Measurements from ENCODE around the gene LRRFIP2. TPM values are rescaled to one million over a fixed set of nuclear protein-coding genes. Genes with fewer than 3 reads are reported as not detected.
"Not testable (repeated sequence)": the region's sequence is repeated elsewhere in the genome, so short reads cannot be mapped to it uniquely, and the experiment has no call there.

The LRRFIP2 gene
- total and polyA plus RNA-seq, 2 of the 4 experiments (the other 2 are of a cell fraction) = 20.6 to 31.0 TPM

GRCh38 chr3:37050282-37050681, 124.1 kb downstream of the LRRFIP2 start:
- no TSS peak for BruUV-seq (replicated peaks)
- dilution Hi-C loops (cut with HindIII; ENCODE audit: low sequenced_read_pairs, unreplicated experiment) = no loop called here
- Histone ChIP-seq H2AK5ac (ENCODE audit: low read depth, low read length) (no peak overlapping the region), H3K14ac (replicated peaks; ENCODE audit: low read depth, low read length) (no peak overlapping the region), H2BK120ac (ENCODE audit: low read depth, low read length) (no peak overlapping the region), H3K79me1 (ENCODE audit: low read depth in 1 of 2, low read length in 2 of 2) (peaks cover 9 to 25% of the 10 kb centered on the region in 2 experiments; a peak in 3 of 4 replicates), H3K9me1 (ENCODE audit: insufficient read depth, low read length) (peaks cover 9% of the 10 kb centered on the region), H3K4me2 (ENCODE audit: low read depth, low read length) (no peak overlapping the region), H2BK5ac (ENCODE audit: low read depth, low read length, poor library complexity, severe bottlenecking) (no peak overlapping the region), H3K9me3 (ENCODE audit: control insufficient read depth, insufficient read depth, low read length) (no peaks in the 10 kb centered on the region), H4K91ac (ENCODE audit: insufficient read depth, low read depth, low read length) (no peak overlapping the region), H3K4ac (ENCODE audit: low read depth, low read length) (no peak overlapping the region), H3K9ac (ENCODE audit: low read depth, low read length) (no peak overlapping the region), H3K36me3 (ENCODE audit: control insufficient read depth, insufficient read depth, low read length) (peaks cover 45% of the 10 kb centered on the region), H3K27me3 (ENCODE audit: control insufficient read depth, insufficient read depth, low read length) (no peaks in the 10 kb centered on the region), H3K56ac (ENCODE audit: extremely low read depth, insufficient read depth, low read length) (no peak overlapping the region), H2AK9ac (replicated peaks; ENCODE audit: low read depth, low read length, poor library complexity) (no peak overlapping the region), H3K18ac (ENCODE audit: low read depth, low read length) (no peak overlapping the region), H2BK20ac (ENCODE audit: low read depth, low read length) (no peak overlapping the region), H4K8ac (ENCODE audit: low read depth in 2 of 2, low read length in 2 of 2) (no peak overlapping the region), H2AFZ (replicated peaks; ENCODE audit: low read length, poor library complexity) (no peak overlapping the region), H2BK15ac (ENCODE audit: low read depth, low read length) (no peak overlapping the region), H3K23ac (ENCODE audit: low read depth, low read length) (no peak overlapping the region), H4K20me1 (ENCODE audit: insufficient read depth, low read length) (no peaks in the 10 kb centered on the region; the same call in 1 of the 2 replicates), H3K4me1 (ENCODE audit: control insufficient read depth, insufficient read depth, low read length) (peaks cover 8% of the 10 kb centered on the region), H3K27ac (ENCODE audit: insufficient read depth, low read length) (no peak overlapping the region), H4K5ac (ENCODE audit: low read depth, low read length) (no peak overlapping the region), H3K4me3 (ENCODE audit: insufficient read depth, low read depth, low read length) (no peak overlapping the region)
- intact Hi-C loops (cut with micrococcal nuclease) = no loop called here
- no peak for DNase-seq
- CTCF ChIA-PET = interaction anchor here (0.9 kb wide), 1 partner anchor 20 kb away, joined by 4 read pairs; no protein-coding TSS in a partner anchor
- no CpG with 5 or more reads among the region's 1 CpG for WGBS, 2 experiments (ENCODE audit: extremely low coverage in 2 of 2, insufficient read length in 1 of 2)
- in situ Hi-C loops (cut with MboI; ENCODE audit: low sequenced_read_pairs) = no loop called here
- no peak for ATAC-seq (ENCODE audit: low read depth)
- TF ChIP-seq MAFK (IDR thresholded peaks at IDR 0.05; ENCODE audit: low read depth, low read length) (no peak), RAD21 (IDR thresholded peaks at IDR 0.05; ENCODE audit: low read length) (no peak), CEBPB (IDR thresholded peaks at IDR 0.05; ENCODE audit: low read depth, low read length) (no peak), BHLHE40 (IDR thresholded peaks at IDR 0.05; ENCODE audit: low read depth, low read length) (no peak), NFE2L2 (IDR thresholded peaks at IDR 0.05; ENCODE audit: low read depth, low read length) (no peak), MAZ (IDR thresholded peaks at IDR 0.05; ENCODE audit: borderline replicate concordance, low read depth, low read length) (no peak), RFX5 (IDR thresholded peaks at IDR 0.05; ENCODE audit: low read depth, low read length) (no peak), MXI1 (IDR thresholded peaks at IDR 0.05; ENCODE audit: borderline replicate concordance, low read depth, low read length) (no peak), FOS (IDR thresholded peaks at IDR 0.05; ENCODE audit: low read depth, low read length) (no peak), SMC3 (IDR thresholded peaks at IDR 0.05; ENCODE audit: low read depth, low read length) (no peak)
- POLR2A ChIA-PET (ENCODE audit: unreplicated experiment) = no interaction called here

GRCh38 chr3:37042712-37043111, 131.7 kb downstream of the LRRFIP2 start:
- H4K91ac ChIP-seq (ENCODE audit: insufficient read depth, low read depth, low read length); H3K23ac ChIP-seq (ENCODE audit: low read depth, low read length); in situ Hi-C loops (cut with MboI; ENCODE audit: low sequenced_read_pairs); H2AK5ac ChIP-seq (ENCODE audit: low read depth, low read length); H3K27ac ChIP-seq (ENCODE audit: insufficient read depth, low read length); H4K5ac ChIP-seq (ENCODE audit: low read depth, low read length); H3K4me1 ChIP-seq (ENCODE audit: control insufficient read depth, insufficient read depth, low read length); BruUV-seq (replicated peaks); POLR2A ChIA-PET (ENCODE audit: unreplicated experiment); H3K27me3 ChIP-seq (ENCODE audit: control insufficient read depth, insufficient read depth, low read length); H2AK9ac ChIP-seq (replicated peaks; ENCODE audit: low read depth, low read length, poor library complexity); H3K56ac ChIP-seq (ENCODE audit: extremely low read depth, insufficient read depth, low read length); H3K4ac ChIP-seq (ENCODE audit: low read depth, low read length); H3K4me3 ChIP-seq (ENCODE audit: insufficient read depth, low read depth, low read length); H2BK15ac ChIP-seq (ENCODE audit: low read depth, low read length); intact Hi-C loops (cut with micrococcal nuclease); CTCF ChIA-PET; H2AFZ ChIP-seq (replicated peaks; ENCODE audit: low read length, poor library complexity); H3K18ac ChIP-seq (ENCODE audit: low read depth, low read length); H4K20me1 ChIP-seq (ENCODE audit: insufficient read depth, low read length); H3K4me2 ChIP-seq (ENCODE audit: low read depth, low read length); dilution Hi-C loops (cut with HindIII; ENCODE audit: low sequenced_read_pairs, unreplicated experiment); H3K14ac ChIP-seq (replicated peaks; ENCODE audit: low read depth, low read length); H3K9me3 ChIP-seq (ENCODE audit: control insufficient read depth, insufficient read depth, low read length); H2BK20ac ChIP-seq (ENCODE audit: low read depth, low read length); H4K8ac ChIP-seq (ENCODE audit: low read depth in 2 of 2, low read length in 2 of 2); H2BK120ac ChIP-seq (ENCODE audit: low read depth, low read length); H3K9ac ChIP-seq (ENCODE audit: low read depth, low read length); H2BK5ac ChIP-seq (ENCODE audit: low read depth, low read length, poor library complexity, severe bottlenecking): not testable (repeated sequence)
- peak; percentile 64 for ATAC-seq (ENCODE audit: low read depth)
- peak; percentile 32 for DNase-seq
- WGBS, 2 experiments (ENCODE audit: extremely low coverage in 2 of 2, insufficient read length in 1 of 2) = no CpG with 5 or more reads among the region's 3 CpGs
- peaks cover 28% of the 10 kb centered on the region for H3K36me3 ChIP-seq (ENCODE audit: control insufficient read depth, insufficient read depth, low read length)
- peaks cover 13% of the 10 kb centered on the region for H3K9me1 ChIP-seq (ENCODE audit: insufficient read depth, low read length)
- H3K79me1 ChIP-seq (ENCODE audit: low read depth in 1 of 2, low read length in 2 of 2) = peaks cover 0 to 19% of the 10 kb centered on the region in 2 experiments; a peak in 3 of 4 replicates

All from IMR-90 (cell line).